Cerebellar cortex (tissue), 1 donor: ENCODE results near the gene TBCB.
"Not testable (repeated sequence)": the region's sequence is repeated elsewhere in the genome, so short reads cannot be mapped to it uniquely, and the experiment has no call there.

ENCODE experiments used
- DNase-seq: peaks from one replicate; pipeline ENCODE4 v3.0.0-alpha.2; 2015; ENCODE audit warnings: low spot score

TBCB gene

GRCh38 chr19:36173846-36174245 lies 58.6 kb downstream of the TBCB start:
- DNase-seq, result not testable (repeated sequence)
